ENCODE data around the gene KCNH8.

- no peak for TF ChIP-seq CTCF (IDR thresholded peaks at IDR 0.05)
- TF ChIP-seq POLR2A (IDR thresholded peaks at IDR 0.05) = no peak
Measured at GRCh38 chr3:19399836-19400235, 251.5 kb downstream of the KCNH8 start.
